Measurements from ENCODE around the gene SLC12A1. TPM values are rescaled to one million over a fixed set of nuclear protein-coding genes. Genes with fewer than 3 reads are reported as not detected.

Gene SLC12A1
- total RNA-seq, 1 experiment from 2014 or later: 0.15 TPM

GRCh38 chr15:48175126-48175525 is 31.0 kb upstream of the SLC12A1 start:
- no peaks in the 10 kb centered on the region for H3K36me3 Mint-ChIP-seq
- ATAC-seq (no peak), DNase-seq (ENCODE audit: low spot score) (no peak)
- no peak overlapping the region for H3K4me3 Mint-ChIP-seq
- H3K4me1 Mint-ChIP-seq: peaks cover 78% of the 10 kb centered on the region
- H3K27me3 Mint-ChIP-seq (ENCODE audit: low read depth): no peaks in the 10 kb centered on the region
- H3K9me3 Mint-ChIP-seq: no peaks in the 10 kb centered on the region
- TF ChIP-seq ATF2 (CRISPR knock-in tag; IDR thresholded peaks at IDR 0.05; ENCODE audit: borderline replicate concordance, low read depth) (no peak), AR (CRISPR knock-in tag; IDR thresholded peaks at IDR 0.05) (no peak)
- H3K27ac Mint-ChIP-seq: peak overlapping the region; percentile 19; the same call in 1 of the 2 replicates
- POLR2A ChIA-PET: no interaction called here
- CTCF ChIA-PET: no interaction called here

GRCh38 chr15:48176112-48176511 is 30.0 kb upstream of the SLC12A1 start:
- CTCF ChIA-PET: no interaction called here

More at GRCh38 chr15:48176112-48176511, 30.0 kb upstream of the SLC12A1 start:
- Mint-ChIP-seq H3K4me3 (peak overlapping the region; percentile 92), H3K27me3 (ENCODE audit: low read depth) (no peaks in the 10 kb centered on the region), H3K4me1 (peaks cover 79% of the 10 kb centered on the region), H3K9me3 (no peaks in the 10 kb centered on the region), H3K36me3 (no peaks in the 10 kb centered on the region), H3K27ac (no peak overlapping the region)
- ATAC-seq (no peak), DNase-seq (ENCODE audit: low spot score) (no peak)
- TF ChIP-seq SP1 (CRISPR knock-in tag; conservative IDR thresholded peaks at IDR 0.05): no peak
- no peak for TF ChIP-seq FOXK1 (CRISPR knock-in tag; IDR thresholded peaks at IDR 0.05)
- TF ChIP-seq ZNF423 (CRISPR knock-in tag; IDR thresholded peaks at IDR 0.05): no peak
- TF ChIP-seq ARID4B (CRISPR knock-in tag; IDR thresholded peaks at IDR 0.05; ENCODE audit: borderline replicate concordance): no peak
- TF ChIP-seq MLX (CRISPR knock-in tag; IDR thresholded peaks at IDR 0.05): no peak
- TF ChIP-seq JAZF1 (CRISPR knock-in tag; IDR thresholded peaks at IDR 0.05): no peak
- TF ChIP-seq ZNF532 (CRISPR knock-in tag; IDR thresholded peaks at IDR 0.05; ENCODE audit: borderline replicate concordance): no peak
- TF ChIP-seq NR1H2 (CRISPR knock-in tag; IDR thresholded peaks at IDR 0.05): no peak
- TF ChIP-seq ZBTB21 (CRISPR knock-in tag; IDR thresholded peaks at IDR 0.05; ENCODE audit: borderline replicate concordance): no peak
- TF ChIP-seq ZSCAN18 (CRISPR knock-in tag; IDR thresholded peaks at IDR 0.05): no peak
- TF ChIP-seq ZNF121 (CRISPR knock-in tag; IDR thresholded peaks at IDR 0.05): no peak
- TF ChIP-seq TP53 (CRISPR knock-in tag; IDR thresholded peaks at IDR 0.05): no peak
- no peak for TF ChIP-seq GTF2I (CRISPR knock-in tag; conservative IDR thresholded peaks at IDR 0.05)
- POLR2A ChIA-PET: no interaction called here

Measured in WTC11 (cell line).